ENCODE data around the gene ST3GAL5.

DNA sequence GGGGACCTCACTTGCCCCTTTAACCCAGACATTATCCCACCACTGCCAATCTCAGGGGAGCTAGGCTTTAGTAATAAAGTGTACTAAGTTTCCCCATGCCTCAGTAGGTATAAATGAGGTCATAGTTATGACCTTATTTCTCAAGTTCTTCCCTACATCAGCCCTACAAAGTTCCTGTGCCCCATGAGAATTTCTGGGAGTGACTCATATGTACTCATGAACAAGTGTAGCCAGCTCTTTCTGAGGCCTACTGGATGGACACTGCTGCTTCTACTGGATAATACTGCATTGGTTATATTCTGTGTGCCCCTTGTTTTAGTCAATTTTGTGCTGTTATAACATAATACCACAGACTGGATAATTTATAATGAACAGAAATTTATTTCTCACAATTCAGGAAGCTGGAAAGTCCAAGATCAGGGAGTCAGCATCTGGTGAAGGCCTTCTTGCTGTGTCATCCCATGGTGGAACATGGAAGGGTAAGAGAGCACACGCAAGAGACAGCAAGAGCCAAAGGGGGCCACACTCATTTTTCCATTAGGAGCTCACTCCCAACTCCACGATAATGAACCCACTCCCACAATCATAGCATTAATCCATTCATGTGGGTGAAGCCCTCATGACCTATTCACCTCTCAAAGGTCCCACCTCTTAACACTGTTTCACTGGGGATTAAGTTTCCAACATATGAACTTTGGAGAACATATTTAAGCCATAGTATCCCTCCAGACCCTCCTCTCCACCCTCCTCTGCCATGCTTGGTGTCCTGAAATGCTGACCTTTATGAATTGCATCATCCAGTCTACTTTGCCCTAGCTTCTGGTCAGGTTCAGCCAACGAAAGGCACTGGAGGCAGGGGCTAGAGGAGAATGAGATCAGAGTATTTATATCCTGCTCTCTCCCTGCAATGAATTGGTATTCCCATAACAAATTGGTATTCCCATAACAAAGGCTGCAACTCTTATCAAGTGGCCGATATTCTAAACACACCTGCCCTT lies 25.4 kb upstream of the ST3GAL5 start:
- TF ChIP-seq, protein P1, sequence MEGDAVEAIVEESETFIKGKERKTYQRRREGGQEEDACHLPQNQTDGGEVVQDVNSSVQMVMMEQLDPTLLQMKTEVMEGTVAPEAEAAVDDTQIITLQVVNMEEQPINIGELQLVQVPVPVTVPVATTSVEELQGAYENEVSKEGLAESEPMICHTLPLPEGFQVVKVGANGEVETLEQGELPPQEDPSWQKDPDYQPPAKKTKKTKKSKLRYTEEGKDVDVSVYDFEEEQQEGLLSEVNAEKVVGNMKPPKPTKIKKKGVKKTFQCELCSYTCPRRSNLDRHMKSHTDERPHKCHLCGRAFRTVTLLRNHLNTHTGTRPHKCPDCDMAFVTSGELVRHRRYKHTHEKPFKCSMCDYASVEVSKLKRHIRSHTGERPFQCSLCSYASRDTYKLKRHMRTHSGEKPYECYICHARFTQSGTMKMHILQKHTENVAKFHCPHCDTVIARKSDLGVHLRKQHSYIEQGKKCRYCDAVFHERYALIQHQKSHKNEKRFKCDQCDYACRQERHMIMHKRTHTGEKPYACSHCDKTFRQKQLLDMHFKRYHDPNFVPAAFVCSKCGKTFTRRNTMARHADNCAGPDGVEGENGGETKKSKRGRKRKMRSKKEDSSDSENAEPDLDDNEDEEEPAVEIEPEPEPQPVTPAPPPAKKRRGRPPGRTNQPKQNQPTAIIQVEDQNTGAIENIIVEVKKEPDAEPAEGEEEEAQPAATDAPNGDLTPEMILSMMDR (conservative IDR thresholded peaks at IDR 0.05 in 1 of 2, IDR thresholded peaks at IDR 0.05 in 1 of 2; ENCODE audit: low read depth in 1 of 2, low read length in 2 of 2) = no peak
- no peak for TF ChIP-seq EZH2 (IDR thresholded peaks at IDR 0.05; ENCODE audit: low read length, missing control alignments)

All from fibroblast of lung (primary cell).